Central memory CD8-positive, alpha-beta T cell (primary cell): ENCODE data around the gene OCIAD2.
"Not testable (repeated sequence)": the region's sequence is repeated elsewhere in the genome, so short reads cannot be mapped to it uniquely, and the experiment has no call there.

Source experiments
- ATAC-seq: fragments of 150-1000 bp; cut with Tn5 transposase; replicated peaks from 2 replicates; pipeline ENCODE4 v1.10.0; 2022; ENCODE audit warnings: mild to moderate bottlenecking, moderate FRiP score, moderate number of reproducible peaks; ENCODE audit not compliant: poor library complexity, severe bottlenecking; ENCODE audit errors: extremely low read depth
- DNase-seq, 2 donors: peaks; one replicate each; pipeline ENCODE4 v3.0.0; 2021; ENCODE audit warnings: low spot score in 2 of 2
- H3K27ac Mint-ChIP-seq: one replicate; pipeline ENCODE4 v1.8.0; 2022; ENCODE audit warnings: low read depth, mild to moderate bottlenecking, moderate library complexity, mixed read lengths
- H3K27me3 Mint-ChIP-seq: one replicate; pipeline ENCODE4 v1.8.0; 2022; ENCODE audit warnings: mixed read lengths
- H3K36me3 Mint-ChIP-seq: one replicate; pipeline ENCODE4 v1.8.0; 2022; ENCODE audit warnings: mild to moderate bottlenecking, moderate library complexity, mixed read lengths; ENCODE audit not compliant: insufficient read depth
- H3K4me1 Mint-ChIP-seq: one replicate; pipeline ENCODE4 v1.8.0; 2022; ENCODE audit warnings: mixed read lengths
- H3K4me3 Mint-ChIP-seq: one replicate; pipeline ENCODE4 v1.8.0; 2022; ENCODE audit warnings: mild to moderate bottlenecking, moderate library complexity, mixed read lengths
- H3K9me3 Mint-ChIP-seq: one replicate; pipeline ENCODE4 v1.8.0; 2022; ENCODE audit warnings: mixed read lengths

The OCIAD2 gene

GRCh38 chr4:48904101-48904500 is 2.5 kb downstream of the OCIAD2 start:
- Mint-ChIP-seq H3K4me1 (peaks cover 57% of the 10 kb centered on the region), H3K27me3 (no peaks in the 10 kb centered on the region), H3K4me3 (no peak overlapping the region), H3K27ac (peak overlapping the region; percentile 98), H3K36me3 (peaks cover 36% of the 10 kb centered on the region), H3K9me3 (no peaks in the 10 kb centered on the region)
- ATAC-seq = no peak
- DNase-seq = no peak

GRCh38 chr4:48902266-48902665 is 4.3 kb downstream of the OCIAD2 start:
- Mint-ChIP-seq H3K36me3 (peaks cover 47% of the 10 kb centered on the region), H3K27me3 (no peaks in the 10 kb centered on the region), H3K4me1 (peaks cover 62% of the 10 kb centered on the region), H3K9me3 (no peaks in the 10 kb centered on the region), H3K4me3 (no peak overlapping the region), H3K27ac (peak overlapping the region; percentile 52)
- ATAC-seq = no peak
- DNase-seq = no peak

- Mint-ChIP-seq H3K27me3 (no peaks in the 10 kb centered on the region), H3K9me3 (no peaks in the 10 kb centered on the region), H3K36me3 (peaks cover 51% of the 10 kb centered on the region), H3K4me1 (peaks cover 53% of the 10 kb centered on the region), H3K27ac (no peak overlapping the region), H3K4me3 (no peak overlapping the region)
- ATAC-seq (no peak), DNase-seq (no peak)
Observed at GRCh38 chr4:48901196-48901595, 5.4 kb downstream of the OCIAD2 start.

GRCh38 chr4:48899950-48900349 is 6.6 kb downstream of the OCIAD2 start:
- no peaks in the 10 kb centered on the region for H3K27me3 Mint-ChIP-seq

GRCh38 chr4:48899432-48899749 is 7.2 kb downstream of the OCIAD2 start:
- Mint-ChIP-seq H3K4me3 (no peak overlapping the region), H3K36me3 (peaks cover 55% of the 10 kb centered on the region), H3K27me3 (no peaks in the 10 kb centered on the region), H3K4me1 (peaks cover 36% of the 10 kb centered on the region), H3K9me3 (no peaks in the 10 kb centered on the region), H3K27ac (no peak overlapping the region)
- DNase-seq (no peak), ATAC-seq (no peak)

More at GRCh38 chr4:48899950-48900349, 6.6 kb downstream of the OCIAD2 start:
- peaks cover 52% of the 10 kb centered on the region for H3K36me3 Mint-ChIP-seq
- ATAC-seq = no peak
- no peak overlapping the region for H3K4me3 Mint-ChIP-seq
- no peaks in the 10 kb centered on the region for H3K9me3 Mint-ChIP-seq
- H3K27ac Mint-ChIP-seq = no peak overlapping the region
- DNase-seq = no peak
- H3K4me1 Mint-ChIP-seq = peaks cover 42% of the 10 kb centered on the region

- no peak overlapping the region for H3K4me3 Mint-ChIP-seq
- H3K9me3 Mint-ChIP-seq = no peaks in the 10 kb centered on the region
- no peak for DNase-seq
- H3K4me1 Mint-ChIP-seq = peaks cover 35% of the 10 kb centered on the region
- no peak overlapping the region for H3K27ac Mint-ChIP-seq
- no peaks in the 10 kb centered on the region for H3K27me3 Mint-ChIP-seq
- peaks cover 56% of the 10 kb centered on the region for H3K36me3 Mint-ChIP-seq
- ATAC-seq = no peak
Observed at GRCh38 chr4:48898733-48899431, 7.7 kb downstream of the OCIAD2 start.

GRCh38 chr4:48896845-48897244 is 9.7 kb downstream of the OCIAD2 start:
- H3K27me3 Mint-ChIP-seq = no peaks in the 10 kb centered on the region
- H3K4me3 Mint-ChIP-seq = no peak overlapping the region
- DNase-seq = no peak
- H3K4me1 Mint-ChIP-seq = peaks cover 22% of the 10 kb centered on the region
- H3K9me3 Mint-ChIP-seq = no peaks in the 10 kb centered on the region
- H3K36me3 Mint-ChIP-seq = peaks cover 53% of the 10 kb centered on the region
- H3K27ac Mint-ChIP-seq = no peak overlapping the region
- ATAC-seq = no peak

GRCh38 chr4:48891028-48891619 is 15.4 kb downstream of the OCIAD2 start:
- Mint-ChIP-seq H3K27me3 (no peaks in the 10 kb centered on the region), H3K4me3 (no peak overlapping the region), H3K9me3 (no peaks in the 10 kb centered on the region), H3K4me1 (no peaks in the 10 kb centered on the region), H3K27ac (no peak overlapping the region), H3K36me3 (peaks cover 39% of the 10 kb centered on the region)
- DNase-seq = no peak
- no peak for ATAC-seq

- H3K4me3 Mint-ChIP-seq, H3K9me3 Mint-ChIP-seq, H3K27ac Mint-ChIP-seq, DNase-seq, H3K27me3 Mint-ChIP-seq, H3K4me1 Mint-ChIP-seq, ATAC-seq: not testable (repeated sequence)
- H3K36me3 Mint-ChIP-seq = peaks cover 33% of the 10 kb centered on the region
Observed at GRCh38 chr4:48889750-48890149, 16.8 kb downstream of the OCIAD2 start.

- H3K4me3 Mint-ChIP-seq, H3K9me3 Mint-ChIP-seq, H3K4me1 Mint-ChIP-seq, ATAC-seq, DNase-seq, H3K36me3 Mint-ChIP-seq, H3K27ac Mint-ChIP-seq, H3K27me3 Mint-ChIP-seq: not testable (repeated sequence)
Observed at GRCh38 chr4:48881646-48882045, 24.9 kb downstream of the OCIAD2 start.

GRCh38 chr4:48879561-48880442 is 26.8 kb downstream of the OCIAD2 start:
- no peaks in the 10 kb centered on the region for H3K9me3 Mint-ChIP-seq
- DNase-seq = no peak
- ATAC-seq = no peak
- H3K4me1 Mint-ChIP-seq = no peaks in the 10 kb centered on the region
- no peak overlapping the region for H3K4me3 Mint-ChIP-seq
- no peaks in the 10 kb centered on the region for H3K27me3 Mint-ChIP-seq
- no peaks in the 10 kb centered on the region for H3K36me3 Mint-ChIP-seq
- H3K27ac Mint-ChIP-seq = no peak overlapping the region

GRCh38 chr4:48877827-48878535 is 28.6 kb downstream of the OCIAD2 start:
- Mint-ChIP-seq H3K9me3 (no peaks in the 10 kb centered on the region), H3K27me3 (no peaks in the 10 kb centered on the region), H3K4me3 (no peak overlapping the region), H3K4me1 (no peaks in the 10 kb centered on the region), H3K27ac (no peak overlapping the region), H3K36me3 (no peaks in the 10 kb centered on the region)
- no peak for DNase-seq
- no peak for ATAC-seq
